Activated CD4-positive, alpha-beta T cell treated with anti-CD3 and anti-CD28 coated beads, Interleukin-2, amount 50 U/mL, for 16 hours (primary cell): ENCODE measurements around the gene HAUS7.
"Not testable (repeated sequence)": the region's sequence is repeated elsewhere in the genome, so short reads cannot be mapped to it uniquely, and the experiment has no call there.

Experiments used
- DNase-seq: peaks from one replicate; pipeline ENCODE4 v3.0.0-alpha.2; 2020

Gene HAUS7

DNA sequence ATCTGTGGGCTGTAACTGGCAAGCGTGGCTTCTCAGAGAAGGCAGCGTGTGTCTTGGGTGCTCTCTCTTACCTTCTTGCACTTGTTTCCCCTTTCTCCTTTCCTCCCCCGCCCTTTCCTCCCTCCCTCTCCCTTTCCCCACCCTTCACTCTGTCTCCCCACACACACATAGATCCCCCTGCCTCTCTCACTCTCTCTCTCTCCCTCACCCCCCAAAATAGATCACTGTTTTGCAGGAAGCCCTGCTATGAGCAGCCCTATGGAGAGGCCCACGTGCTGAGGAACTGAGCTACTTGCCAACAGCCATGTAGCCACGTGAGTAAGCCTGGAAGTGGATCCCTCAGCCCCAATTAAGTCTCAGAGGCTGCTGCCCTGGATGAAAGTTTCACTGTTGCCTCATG lies 65.0 kb downstream of the HAUS7 start:
- DNase-seq: no peak

DNA sequence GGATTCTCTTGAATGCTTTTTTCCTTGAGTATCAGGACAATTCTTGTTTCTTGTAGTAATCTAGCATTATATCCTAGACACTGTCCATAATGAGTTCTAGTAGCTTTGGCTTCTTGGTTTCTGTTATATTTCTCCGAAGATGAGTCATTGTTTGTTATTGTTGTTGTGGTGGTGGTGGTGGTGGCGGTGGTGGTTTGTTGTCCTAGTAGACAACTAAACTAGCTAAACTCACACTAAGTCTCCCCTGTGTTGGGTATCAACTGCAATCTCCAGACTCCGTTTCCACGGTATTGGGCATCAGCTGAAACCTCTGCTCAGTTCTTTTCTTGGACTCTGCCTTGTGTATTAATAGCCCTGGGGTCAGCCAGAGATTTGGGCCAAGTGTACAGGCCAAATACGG lies 66.0 kb downstream of the HAUS7 start:
- DNase-seq: not testable (repeated sequence)

DNA sequence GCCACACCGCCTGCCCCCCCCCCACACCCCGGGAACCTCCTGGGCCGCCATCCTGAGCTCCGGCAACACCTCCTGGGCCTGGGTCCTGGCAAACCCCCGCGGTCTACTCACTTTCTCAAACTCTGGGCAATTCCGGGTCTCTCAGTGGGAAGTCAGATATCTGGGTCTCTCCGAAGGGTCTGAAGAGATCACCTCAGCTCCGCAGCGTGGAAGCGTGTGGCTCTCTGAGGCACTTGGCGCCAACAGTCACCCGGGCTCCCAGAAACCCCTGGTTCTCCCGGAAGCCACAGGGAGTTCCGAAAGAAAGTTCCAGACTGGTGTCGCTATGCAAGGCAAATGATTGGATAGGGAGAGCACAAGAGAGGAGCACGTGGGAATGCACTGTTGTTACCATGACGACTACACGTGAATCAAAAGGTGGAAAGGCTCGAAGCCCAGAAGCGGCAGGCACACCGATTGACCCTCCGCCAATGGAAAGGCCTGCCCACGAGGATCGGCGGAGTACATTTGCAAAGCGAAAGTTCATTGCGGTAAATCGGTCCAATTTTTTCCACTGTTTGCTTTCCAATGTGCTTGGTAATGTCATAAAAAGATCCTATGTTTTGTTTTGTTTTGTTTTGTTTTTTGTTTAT lies 69.1 kb downstream of the HAUS7 start, which contains the start of gene PNMA6E:
TSS of gene PNMA6E (minus strand) at position 218 of the 632 bp plus-strand sequence. CDS start 2,501 bp downstream, outside the sequence.
- no peak for DNase-seq

DNA sequence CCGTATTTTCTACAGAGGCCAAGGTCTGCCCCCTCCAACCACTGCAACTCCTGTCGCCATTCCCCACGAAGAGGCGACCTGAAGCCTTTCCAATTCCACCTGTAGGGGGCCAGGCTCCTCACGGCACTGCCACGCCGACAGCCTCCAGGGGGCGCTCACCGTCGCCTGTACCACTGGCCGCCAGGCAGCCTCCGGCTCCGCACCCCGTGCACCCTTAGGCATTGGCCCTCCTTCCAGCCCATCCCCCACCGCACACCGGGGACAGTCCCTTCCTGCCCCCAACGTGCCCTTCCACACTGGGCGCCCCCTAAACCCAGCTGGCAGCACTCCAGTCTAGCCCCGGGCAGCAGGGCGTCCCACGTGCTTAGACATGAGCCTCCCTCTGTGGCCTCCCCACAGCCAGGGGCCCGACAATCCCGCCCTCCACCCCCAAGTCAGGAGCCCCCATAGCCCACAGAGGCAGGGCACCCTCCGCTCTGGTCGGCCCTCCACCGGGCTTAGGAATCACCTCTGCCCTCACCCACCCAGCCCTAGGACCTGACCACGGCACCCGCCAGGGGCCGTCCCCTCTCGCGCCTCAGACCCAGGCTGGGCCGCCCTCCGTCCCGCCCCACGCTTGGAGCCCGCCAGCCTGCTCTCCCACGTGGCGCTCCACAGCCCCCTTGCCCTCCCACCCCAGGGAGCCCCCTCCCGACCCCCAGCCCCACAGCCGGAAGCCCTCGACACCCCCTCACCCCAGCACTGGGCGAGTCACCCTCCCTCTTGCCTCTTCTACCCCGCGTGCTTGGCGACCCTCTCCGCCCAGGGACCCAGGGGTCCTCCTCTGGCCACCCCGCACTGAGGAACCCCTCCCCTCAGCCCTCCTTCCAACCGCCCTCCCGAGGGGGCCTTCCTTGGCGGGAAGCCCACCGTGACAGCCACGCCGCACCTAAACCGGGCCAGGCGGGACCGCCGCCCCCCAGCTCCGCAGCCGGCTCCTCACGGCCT lies 69.9 kb downstream of the HAUS7 start:
- DNase-seq: peak; percentile 64

DNA sequence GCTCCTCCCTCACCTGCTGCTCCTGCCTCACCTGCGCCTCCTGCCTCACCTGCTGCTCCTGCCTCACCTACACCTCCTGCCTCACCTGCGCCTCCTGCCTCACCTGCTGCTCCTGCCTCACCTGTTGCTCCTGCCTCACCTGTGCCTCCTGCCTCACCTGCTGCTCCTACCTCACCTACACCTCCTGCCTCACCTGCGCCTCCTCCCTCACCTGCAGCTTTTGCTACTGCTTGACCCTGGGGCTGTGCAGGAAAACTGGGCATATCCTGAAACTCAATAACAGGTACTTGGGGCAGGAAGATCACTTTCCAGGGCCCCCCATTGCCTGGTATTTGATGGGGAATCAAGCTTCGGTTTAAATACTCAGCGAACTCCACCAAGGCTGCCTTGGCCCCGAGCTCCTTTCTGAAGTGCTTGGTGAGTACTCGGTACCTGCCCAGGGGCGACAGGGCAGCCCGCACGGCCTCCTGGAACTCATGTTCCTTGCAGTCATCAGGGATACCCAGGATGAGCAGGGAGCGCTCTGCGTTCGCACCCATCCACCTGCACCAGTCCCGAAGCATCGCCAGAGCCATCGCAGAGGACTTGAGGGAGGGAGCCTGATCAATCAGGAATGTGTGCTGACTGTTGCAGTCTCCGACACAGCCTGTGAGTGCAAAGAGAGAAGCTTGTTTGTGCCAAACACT lies 72.0 kb downstream of the HAUS7 start:
- no peak for DNase-seq
